GM13976 (cell line): ENCODE results near the gene OR2A25.
"Not testable (repeated sequence)": the region's sequence is repeated elsewhere in the genome, so short reads cannot be mapped to it uniquely, and the experiment has no call there.

Experiments
- DNase-seq: peaks from one replicate; pipeline ENCODE4 v3.0.0; 2012; ENCODE audit warnings: low spot score
- CTCF ChIP-seq: IDR thresholded peaks from 2 replicates; pipeline ENCODE4 v1.5.1; 2012; ENCODE audit warnings: borderline replicate concordance, mild to moderate bottlenecking; ENCODE audit not compliant: insufficient read depth; ENCODE audit errors: extremely low read depth, missing control alignments, control extremely low read depth
- in situ Hi-C: fragments of 300-500 bp; cut with MboI; formaldehyde crosslinking; loops from one replicate; pipeline ENCODE4 v1.12.0; 2022; ENCODE audit warnings: low sequenced_read_pairs, mixed read lengths, inconsistent platforms; ENCODE audit not compliant: unreplicated experiment

The OR2A25 gene

DNA sequence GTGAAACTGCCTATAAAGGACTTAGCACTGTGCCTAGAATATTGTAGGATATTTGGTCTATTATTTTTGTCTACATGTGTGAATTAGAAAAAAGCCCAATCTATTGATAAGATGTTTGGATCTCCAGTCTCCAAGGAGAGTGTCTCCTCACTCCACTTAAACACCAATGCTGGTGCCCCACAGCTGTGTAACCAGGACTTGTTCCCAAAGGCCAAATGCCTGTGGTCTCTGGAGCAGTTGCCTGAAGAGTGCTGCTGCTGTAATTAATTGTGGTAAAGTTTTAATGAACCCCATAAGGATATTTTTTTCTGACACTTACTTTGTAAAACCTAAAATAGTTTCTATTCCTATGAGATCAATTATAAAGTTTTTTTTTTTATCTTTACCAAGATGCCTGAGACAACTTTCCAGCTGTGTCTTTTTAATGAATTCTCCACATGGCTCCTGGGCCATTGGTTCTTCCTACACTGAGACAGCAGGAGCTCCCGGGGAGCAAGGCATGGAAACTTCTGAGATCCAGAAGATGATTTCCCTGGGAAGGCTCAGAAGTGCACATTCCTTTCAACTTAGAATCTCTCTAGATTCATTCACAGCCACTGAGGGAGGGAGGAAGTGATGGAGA lies 32.1 kb upstream of the OR2A25 start:
- no peak for DNase-seq
- TF ChIP-seq CTCF = no peak
- in situ Hi-C loops = no loop called here

DNA sequence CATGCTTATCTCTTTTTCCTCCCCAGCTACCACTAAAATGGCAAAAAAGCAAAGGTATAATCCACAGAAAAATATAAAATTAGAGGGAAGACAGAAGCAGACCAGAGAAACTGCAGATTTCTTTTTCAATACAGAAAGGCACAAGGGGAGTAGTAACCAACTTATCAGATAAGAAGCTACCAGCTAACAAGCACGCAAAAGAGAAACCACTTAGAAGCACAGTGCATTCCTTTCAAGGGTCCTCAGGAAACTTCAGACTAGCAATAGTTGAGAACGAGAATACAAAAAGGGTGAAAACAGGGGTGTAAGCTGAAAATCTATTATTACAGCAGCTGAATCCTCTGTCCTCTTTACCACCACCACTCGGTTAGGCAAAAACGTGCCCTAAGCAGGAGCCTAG lies 30.7 kb upstream of the OR2A25 start:
- no peak for DNase-seq
- in situ Hi-C loops = no loop called here
- no peak for TF ChIP-seq CTCF

DNA sequence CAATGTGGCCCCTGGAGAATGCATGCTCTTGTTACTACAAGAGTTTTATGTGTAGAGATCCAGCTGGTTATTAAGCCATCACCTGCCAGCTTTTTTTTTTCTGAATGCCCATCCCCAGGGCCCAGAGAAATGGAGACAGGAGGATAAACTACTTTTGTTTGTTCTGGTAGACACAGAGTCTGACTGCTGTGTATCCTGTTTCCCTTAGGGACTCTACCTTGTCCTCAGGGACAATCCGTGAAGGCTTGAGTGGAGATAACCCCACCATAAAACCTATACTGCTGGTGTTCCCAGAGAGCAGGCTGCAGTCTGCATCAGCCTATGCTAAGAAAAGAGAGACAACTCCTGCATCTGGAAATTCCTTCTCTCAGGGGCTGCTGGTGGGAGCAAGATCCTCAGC lies 21.0 kb upstream of the OR2A25 start, which contains the start of gene OR2A5:
TSS of gene OR2A5 (plus strand) at position 301 of the 400 bp plus-strand sequence. CDS start 1,454 bp downstream, outside the sequence.
- in situ Hi-C loops = no loop called here
- no peak for TF ChIP-seq CTCF
- no peak for DNase-seq

GRCh38 chr7:144049491-144049890 lies 20.1 kb upstream of the OR2A25 start:
- no peak for DNase-seq
- TF ChIP-seq CTCF = no peak

DNA sequence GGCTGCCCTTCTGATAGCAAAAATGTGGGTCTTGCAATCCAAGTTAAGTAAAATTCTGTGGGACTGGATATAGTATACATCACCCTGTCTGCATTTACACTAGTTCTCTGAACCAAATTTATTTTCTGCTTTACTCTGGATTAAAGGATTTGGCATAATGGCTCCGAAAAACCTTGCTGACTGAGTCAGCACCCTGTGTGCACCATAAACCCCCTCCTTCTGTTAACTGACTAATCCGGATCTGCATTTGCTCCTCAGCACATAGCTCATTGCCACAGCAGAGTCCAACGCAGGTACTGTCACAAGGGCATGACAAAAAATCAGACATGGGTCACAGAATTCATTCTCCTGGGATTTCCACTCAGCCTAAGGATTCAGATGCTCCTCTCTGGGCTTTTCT lies 19.5 kb upstream of the OR2A25 start:
- in situ Hi-C loops = no loop called here
- no peak for DNase-seq
- no peak for TF ChIP-seq CTCF

More at GRCh38 chr7:144049491-144049890, 20.1 kb upstream of the OR2A25 start:
- in situ Hi-C loops = no loop called here

DNA sequence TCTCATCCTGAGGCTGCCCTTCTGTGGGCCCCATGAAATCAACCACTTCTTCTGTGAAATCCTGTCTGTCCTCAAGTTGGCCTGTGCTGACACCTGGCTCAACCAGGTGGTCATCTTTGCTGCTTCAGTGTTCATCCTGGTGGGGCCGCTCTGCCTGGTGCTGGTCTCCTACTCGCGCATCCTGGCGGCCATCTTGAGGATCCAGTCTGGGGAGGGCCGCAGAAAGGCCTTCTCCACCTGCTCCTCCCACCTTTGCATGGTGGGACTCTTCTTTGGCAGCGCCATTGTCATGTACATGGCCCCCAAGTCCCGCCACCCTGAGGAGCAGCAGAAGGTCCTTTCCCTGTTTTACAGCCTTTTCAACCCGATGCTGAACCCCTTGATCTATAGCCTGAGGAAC lies 18.7 kb upstream of the OR2A25 start:
- in situ Hi-C loops = not testable (repeated sequence)

DNA sequence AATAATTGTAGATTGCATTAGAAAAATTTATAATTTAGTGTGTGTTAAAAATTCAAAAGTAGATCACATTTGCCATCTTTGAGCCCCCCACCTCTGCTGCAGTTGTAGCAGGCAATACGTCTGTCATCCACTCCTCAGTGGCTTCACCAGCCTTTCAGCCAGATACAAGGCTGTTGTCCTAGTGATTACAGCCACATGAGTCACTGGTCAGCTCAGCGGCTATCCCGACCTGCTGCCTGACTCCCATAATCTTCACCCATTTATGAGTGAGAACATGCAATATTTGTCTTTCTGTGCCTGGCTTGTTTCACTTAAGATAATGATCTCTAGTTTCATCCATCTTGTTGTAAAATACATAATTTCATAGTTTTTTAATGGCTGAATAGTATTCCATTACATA lies 11.7 kb upstream of the OR2A25 start:
- DNase-seq = no peak
- in situ Hi-C loops = no loop called here
- TF ChIP-seq CTCF = no peak

More for the DNA sequence above, 18.7 kb upstream of the OR2A25 start:
- DNase-seq = not testable (repeated sequence)
